HFFc6 (cell line): ENCODE results near the gene GPHN. TPM values are rescaled to one million over a fixed set of nuclear protein-coding genes. Genes with fewer than 3 reads are reported as not detected.

ENCODE experiments used
- DNase-seq: peaks from one replicate; pipeline ENCODE4 v3.0.0-alpha.2; 2018
- H3K27ac Mint-ChIP-seq: 2 replicates; pipeline ENCODE4 v1.8.0; 2020; ENCODE audit warnings: mild to moderate bottlenecking, mixed read lengths
- H3K27me3 Mint-ChIP-seq: 2 replicates; pipeline ENCODE4 v1.8.0; 2021; ENCODE audit warnings: mild to moderate bottlenecking, moderate library complexity, mixed read lengths; ENCODE audit not compliant: insufficient read depth
- H3K36me3 Mint-ChIP-seq: 2 replicates; pipeline ENCODE4 v1.8.0; 2021; ENCODE audit warnings: low read depth, mixed read lengths
- H3K4me1 Mint-ChIP-seq: 2 replicates; pipeline ENCODE4 v1.8.0; 2020; ENCODE audit warnings: low read depth, mixed read lengths
- H3K4me3 Mint-ChIP-seq: 2 replicates; pipeline ENCODE4 v1.8.0; 2020; ENCODE audit warnings: mild to moderate bottlenecking, moderate library complexity, mixed read lengths
- H3K9me3 Mint-ChIP-seq: 2 replicates; pipeline ENCODE4 v1.8.0; 2020; ENCODE audit warnings: mild to moderate bottlenecking, mixed read lengths
- total RNA-seq, 6 experiments: library from RNA; stranded (reverse); fragmentation: NEBNext Ultra II Directional; extraction: Animal tissue kit (Norgen Biotek cat#: 25700); gene quantifications; 2 replicates in 1 of 6; 3 replicates in 5 of 6; pipeline ENCODE4 v1.2.3, GENCODE V29; 2021
- TF ChIP-seq, protein P1 (sequence below): fragments of 200-600 bp; sonication (generic); IDR thresholded peaks from 2 replicates; pipeline ENCODE4 v1.5.0; 2021; ENCODE audit warnings: antibody characterized with exemption, mild to moderate bottlenecking

GPHN gene
- total RNA-seq, 6 experiments from 2014 or later = 11.2 to 16.4 (median 15.0) TPM

DNA sequence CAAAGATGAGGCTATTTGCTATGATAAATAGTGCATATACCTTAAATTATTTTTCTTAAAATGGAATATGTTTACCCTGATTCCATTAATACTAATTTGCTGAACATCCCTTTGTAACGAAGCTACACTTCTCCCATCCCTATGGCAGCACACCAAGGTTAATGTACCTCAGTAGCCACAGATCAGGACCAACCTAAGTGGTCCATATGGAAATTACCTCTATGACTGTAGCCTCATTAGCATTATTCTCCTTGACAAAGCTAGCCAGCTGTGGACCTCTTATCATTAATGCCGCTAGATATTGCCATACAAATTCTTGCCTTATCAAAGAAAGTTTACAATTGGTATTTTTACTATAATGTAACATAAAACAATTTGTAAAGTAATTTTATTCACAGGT lies 604.4 kb downstream of the GPHN start:
- Mint-ChIP-seq H3K4me3 (no peak overlapping the region), H3K27me3 (no peaks in the 10 kb centered on the region; the same call in 1 of the 2 replicates), H3K9me3 (no peaks in the 10 kb centered on the region), H3K4me1 (no peaks in the 10 kb centered on the region), H3K36me3 (no peaks in the 10 kb centered on the region), H3K27ac (no peak overlapping the region)
- TF ChIP-seq, protein P1, sequence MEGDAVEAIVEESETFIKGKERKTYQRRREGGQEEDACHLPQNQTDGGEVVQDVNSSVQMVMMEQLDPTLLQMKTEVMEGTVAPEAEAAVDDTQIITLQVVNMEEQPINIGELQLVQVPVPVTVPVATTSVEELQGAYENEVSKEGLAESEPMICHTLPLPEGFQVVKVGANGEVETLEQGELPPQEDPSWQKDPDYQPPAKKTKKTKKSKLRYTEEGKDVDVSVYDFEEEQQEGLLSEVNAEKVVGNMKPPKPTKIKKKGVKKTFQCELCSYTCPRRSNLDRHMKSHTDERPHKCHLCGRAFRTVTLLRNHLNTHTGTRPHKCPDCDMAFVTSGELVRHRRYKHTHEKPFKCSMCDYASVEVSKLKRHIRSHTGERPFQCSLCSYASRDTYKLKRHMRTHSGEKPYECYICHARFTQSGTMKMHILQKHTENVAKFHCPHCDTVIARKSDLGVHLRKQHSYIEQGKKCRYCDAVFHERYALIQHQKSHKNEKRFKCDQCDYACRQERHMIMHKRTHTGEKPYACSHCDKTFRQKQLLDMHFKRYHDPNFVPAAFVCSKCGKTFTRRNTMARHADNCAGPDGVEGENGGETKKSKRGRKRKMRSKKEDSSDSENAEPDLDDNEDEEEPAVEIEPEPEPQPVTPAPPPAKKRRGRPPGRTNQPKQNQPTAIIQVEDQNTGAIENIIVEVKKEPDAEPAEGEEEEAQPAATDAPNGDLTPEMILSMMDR = no peak
- no peak for DNase-seq

DNA sequence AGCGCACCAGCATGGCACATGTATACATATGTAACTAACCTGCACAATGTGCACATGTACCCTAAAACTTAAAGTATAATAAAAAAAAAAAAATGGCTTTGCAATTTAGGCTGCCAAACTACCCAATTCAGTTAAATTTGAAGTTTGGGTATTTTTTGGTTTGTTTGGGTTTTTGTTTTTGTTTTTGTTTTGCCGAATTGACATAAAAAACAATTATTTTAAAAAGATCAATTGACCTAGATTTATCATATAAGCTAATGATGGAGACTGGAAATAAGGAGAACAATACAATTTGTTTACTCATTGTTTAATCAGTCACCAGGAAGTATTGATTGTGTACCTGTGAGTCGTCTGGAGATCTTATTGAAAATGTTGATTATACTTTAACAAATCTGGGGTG lies 619.2 kb downstream of the GPHN start:
- Mint-ChIP-seq H3K27me3 (no peaks in the 10 kb centered on the region), H3K36me3 (peaks cover 5% of the 10 kb centered on the region; the same call in 1 of the 2 replicates), H3K4me1 (no peaks in the 10 kb centered on the region), H3K9me3 (no peaks in the 10 kb centered on the region), H3K27ac (no peak overlapping the region), H3K4me3 (no peak overlapping the region)
- TF ChIP-seq, protein P1 = no peak
- DNase-seq = no peak

DNA sequence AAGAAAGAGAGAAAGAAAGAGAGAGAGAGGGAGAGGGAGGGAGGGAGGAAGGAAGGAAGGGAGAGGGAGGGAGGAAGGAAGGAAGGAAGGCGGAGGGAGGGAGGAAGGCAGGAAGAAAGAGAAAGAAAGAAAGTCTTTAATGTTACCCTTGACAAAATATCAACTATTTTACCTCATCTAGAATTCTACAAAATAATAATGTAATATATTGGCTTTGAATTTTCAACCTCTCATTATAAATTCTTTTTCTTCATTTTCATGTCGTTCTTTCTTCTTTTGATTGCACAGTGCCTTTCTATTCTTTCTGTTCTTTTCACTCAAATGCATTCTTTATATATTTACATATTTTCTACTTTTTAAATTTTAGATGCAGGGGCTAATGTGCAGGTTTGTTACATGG lies 621.8 kb downstream of the GPHN start:
- H3K4me3 Mint-ChIP-seq = no peak overlapping the region
- no peak for DNase-seq
- TF ChIP-seq, protein P1 = no peak
- H3K4me1 Mint-ChIP-seq = peaks cover 11% of the 10 kb centered on the region
- no peaks in the 10 kb centered on the region for H3K27me3 Mint-ChIP-seq
- no peaks in the 10 kb centered on the region for H3K9me3 Mint-ChIP-seq
- H3K27ac Mint-ChIP-seq = no peak overlapping the region
- peaks cover 5% of the 10 kb centered on the region; the same call in 1 of the 2 replicates for H3K36me3 Mint-ChIP-seq

DNA sequence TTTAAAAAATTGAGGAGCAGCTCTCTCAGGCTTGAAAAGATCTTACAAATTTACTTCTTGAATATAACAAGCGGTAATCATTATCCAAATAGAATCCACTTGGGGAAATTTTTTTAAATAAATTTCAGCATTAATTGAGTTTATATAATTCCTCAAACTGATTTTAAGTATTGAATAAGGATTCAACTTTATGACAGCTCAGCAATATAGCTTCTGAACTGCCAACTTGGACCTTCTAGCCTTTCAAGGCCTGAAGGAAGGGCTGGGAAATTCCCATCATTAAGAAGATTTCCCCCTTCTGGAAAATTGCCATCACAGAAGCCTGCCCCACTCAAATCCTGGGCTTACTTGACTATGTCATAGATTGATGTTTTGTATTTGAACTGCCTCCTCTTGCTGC lies 623.7 kb downstream of the GPHN start:
- no peak overlapping the region for H3K4me3 Mint-ChIP-seq
- no peak overlapping the region for H3K27ac Mint-ChIP-seq
- no peaks in the 10 kb centered on the region for H3K36me3 Mint-ChIP-seq
- DNase-seq = no peak
- no peaks in the 10 kb centered on the region for H3K27me3 Mint-ChIP-seq
- no peaks in the 10 kb centered on the region for H3K9me3 Mint-ChIP-seq
- TF ChIP-seq, protein P1 = no peak
- H3K4me1 Mint-ChIP-seq = peaks cover 28% of the 10 kb centered on the region

DNA sequence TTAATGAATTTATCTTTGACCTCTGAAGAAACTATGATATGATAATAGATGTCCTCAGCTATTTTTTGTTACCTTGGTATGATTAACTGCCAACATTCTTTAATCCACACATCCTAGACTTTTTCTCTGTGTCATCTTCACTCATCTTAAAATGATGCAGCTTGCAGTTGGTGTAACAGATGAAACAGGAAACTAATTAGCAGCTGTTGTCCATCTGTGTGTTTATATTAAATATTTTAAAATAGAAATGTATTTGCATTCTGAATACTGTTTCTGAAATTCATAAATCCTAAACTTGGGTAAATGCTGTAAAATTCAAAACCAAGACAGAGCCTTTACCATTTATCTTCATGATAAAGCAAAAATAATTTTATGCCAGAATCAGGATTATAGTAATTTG lies 625.2 kb downstream of the GPHN start:
- Mint-ChIP-seq H3K4me3 (no peak overlapping the region), H3K36me3 (no peaks in the 10 kb centered on the region), H3K27me3 (no peaks in the 10 kb centered on the region), H3K4me1 (peaks cover 28% of the 10 kb centered on the region), H3K27ac (no peak overlapping the region), H3K9me3 (no peaks in the 10 kb centered on the region)
- no peak for DNase-seq
- TF ChIP-seq, protein P1 = no peak
